Right hindlimb (tissue), 1 donor: Measurements from ENCODE around the gene TBC1D14.

ENCODE experiments used
- DNase-seq: peaks from one replicate; pipeline ENCODE4 v3.0.0-alpha.2; 2018

Gene TBC1D14

DNA sequence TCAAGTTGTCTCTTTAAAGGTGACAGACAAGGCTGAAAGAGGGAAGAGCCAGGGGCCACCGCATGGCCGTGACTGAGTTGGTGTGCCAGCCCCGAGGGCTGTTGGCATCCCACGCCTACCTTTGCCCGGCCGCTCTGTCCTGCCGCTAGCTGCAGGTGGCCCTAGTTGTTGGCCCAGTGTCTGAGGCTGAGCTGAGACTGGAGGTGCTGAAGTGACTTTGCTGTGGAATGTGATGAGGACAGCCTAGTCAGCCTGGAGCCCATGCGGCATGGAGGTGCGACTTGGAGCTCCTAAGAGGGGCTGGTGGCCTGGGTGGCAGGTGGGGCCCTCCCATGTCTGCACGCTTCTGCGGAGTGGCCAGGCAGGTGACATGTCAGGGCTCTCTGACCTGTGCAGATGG, 140.1 kb downstream of the TBC1D14 start:
- no peak for DNase-seq

DNA sequence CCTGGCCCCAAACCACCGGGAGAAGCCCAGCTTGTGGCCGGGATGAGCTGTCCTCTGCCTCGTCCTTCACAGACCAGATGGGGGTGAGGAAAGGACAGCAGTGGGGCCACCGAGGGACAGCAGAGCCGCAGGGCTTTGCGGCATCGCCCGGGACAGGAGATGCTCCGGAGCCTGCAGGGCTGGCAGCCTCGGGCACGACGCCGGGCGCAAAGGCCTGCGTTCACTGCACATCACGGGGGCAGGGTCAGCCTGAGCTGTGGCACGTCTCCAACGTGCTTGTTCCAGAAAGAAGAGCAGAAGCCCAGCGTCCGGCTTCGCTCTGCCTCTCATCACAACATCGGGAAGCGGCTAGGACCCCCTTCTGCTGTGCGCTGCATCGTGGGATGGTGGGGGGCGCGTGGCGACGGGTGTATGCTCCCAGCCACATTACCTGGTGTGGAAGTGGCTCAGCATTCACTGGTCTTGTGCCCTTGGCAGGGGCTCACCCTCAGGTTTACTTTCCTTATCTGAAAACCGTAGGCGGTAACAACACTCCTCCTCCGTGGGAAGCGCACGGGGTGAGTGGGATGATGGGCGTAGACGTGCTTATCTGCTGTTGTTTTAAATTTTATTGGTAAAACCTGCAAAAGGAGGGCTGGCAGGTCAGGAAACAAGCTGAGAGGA, 141.0 kb downstream of the TBC1D14 start:
- no peak for DNase-seq

DNA sequence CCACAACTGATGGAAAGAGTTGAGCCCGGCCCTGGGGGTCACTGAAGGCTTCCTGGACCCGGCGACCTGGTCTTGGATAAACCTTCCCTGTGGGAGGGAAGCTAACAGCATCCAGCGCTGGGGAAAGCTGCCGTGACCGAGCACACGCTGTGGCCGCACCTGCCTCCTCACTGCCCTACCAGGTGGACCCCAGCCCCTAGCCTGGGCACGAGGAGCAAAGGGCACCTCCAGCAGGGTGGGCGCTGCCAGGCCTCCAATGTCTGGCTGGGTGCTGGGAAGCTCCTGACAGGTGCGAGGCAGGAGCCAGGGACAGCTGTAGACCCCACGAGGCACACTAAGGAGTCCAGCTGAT, 141.5 kb downstream of the TBC1D14 start:
- DNase-seq, result no peak

DNA sequence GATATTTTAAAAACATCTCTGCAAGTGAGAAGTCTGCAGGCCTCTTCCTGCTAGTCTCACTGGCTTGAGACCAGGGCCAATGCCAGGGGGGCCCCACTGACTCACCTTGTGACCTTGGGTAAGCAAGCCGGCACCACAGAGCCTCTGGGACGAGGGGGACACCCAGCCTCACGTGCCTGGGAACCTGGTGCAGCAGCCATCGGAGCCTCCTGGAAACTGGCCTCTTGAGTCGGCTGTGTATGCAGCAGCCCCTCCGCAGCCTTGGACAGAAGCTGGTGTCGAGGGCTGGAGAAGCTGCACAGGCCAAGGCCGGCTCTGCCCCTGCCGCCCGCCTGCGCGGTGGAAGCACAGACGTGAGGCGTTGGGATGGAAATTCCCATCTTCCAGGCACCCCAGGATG, 142.3 kb downstream of the TBC1D14 start:
- no peak for DNase-seq

DNA sequence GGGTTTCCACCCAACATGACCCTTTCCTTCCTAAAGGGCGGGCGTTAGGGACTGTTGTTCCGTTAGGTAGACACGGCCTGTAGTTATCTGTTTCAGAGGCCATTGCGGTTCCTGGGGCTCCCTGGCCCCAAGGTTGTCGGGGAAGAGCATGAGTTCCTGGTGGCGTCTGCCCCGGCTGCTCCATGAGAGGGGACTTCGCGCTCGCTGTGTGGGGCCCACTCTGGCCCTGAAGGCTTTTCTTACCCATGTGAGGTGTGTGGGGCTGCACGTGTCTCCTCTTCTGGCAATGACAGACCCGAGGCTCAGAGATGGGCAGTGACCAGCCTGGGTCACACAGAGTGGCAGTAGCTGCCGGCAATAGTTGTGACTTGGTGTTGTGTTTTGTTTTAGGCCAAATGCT, 142.7 kb downstream of the TBC1D14 start:
- DNase-seq, result no peak

DNA sequence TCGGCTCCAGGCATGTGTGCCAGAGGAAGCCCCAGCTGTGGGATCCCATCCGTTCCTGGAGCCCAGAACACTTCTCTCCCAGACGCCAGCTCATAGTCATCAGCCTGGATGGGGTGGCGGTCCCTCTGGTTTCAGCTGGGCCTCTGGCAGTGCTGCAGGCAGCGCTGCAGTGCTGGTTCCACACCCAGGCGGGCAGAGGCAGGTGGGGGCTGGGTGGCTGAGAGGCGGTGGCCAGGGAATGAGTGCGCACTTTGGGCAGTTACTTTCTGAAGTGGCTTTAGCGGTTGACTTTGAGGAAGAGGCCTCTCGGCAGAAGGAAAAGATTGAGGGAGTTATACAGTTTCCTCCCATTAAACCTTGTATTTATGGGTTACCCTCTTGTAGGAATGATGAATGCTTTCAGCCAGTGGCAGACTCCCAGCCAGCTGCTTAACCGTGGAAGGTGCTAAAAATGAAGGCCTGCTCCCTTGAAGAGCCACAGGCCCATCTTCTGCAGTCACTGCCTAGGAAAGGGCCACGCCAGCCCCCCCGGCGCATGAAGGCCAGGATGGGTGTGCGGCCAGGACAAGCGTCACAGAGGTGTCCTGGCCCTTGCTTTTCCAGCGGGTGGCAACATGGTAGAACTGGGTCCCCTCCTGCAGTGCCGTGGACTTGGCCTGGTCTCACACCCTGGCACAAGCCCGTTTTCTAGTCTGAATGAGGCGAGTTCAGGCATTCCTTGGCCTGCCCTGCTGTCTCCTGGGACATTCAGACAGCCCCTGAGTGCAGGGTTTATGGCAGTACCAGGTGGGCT, 143.5 kb downstream of the TBC1D14 start:
- DNase-seq, result peak; percentile 69

DNA sequence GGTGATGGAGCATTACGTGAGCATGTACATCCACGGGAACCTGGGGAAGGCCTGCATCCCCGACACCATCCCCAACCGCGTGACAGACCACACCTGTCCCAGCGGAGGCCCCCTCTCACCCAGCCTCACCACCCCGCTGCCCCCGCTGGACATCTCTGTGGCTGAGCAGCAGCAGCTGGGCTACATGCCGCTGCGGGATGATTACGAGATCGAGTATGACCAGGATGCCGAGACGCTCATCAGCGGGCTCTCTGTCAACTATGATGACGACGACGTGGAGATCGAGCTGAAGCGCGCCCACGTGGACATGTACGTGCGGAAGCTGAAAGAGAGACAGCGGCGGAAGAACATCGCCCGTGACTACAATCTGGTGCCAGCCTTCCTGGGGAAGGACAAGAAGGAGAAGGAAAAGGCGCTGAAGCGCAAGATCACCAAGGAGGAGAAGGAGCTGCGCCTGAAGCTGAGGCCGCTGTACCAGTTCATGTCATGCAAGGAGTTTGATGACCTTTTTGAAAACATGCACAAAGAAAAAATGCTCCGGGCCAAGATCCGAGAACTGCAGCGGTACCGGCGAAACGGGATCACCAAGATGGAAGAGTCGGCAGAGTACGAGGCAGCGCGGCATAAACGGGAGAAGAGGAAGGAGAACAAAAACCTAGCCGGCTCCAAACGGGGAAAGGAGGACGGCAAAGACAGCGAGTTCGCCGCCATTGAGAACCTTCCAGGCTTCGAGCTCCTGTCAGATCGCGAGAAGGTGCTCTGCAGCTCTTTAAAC, 144.7 kb downstream of the TBC1D14 start:
- DNase-seq, result no peak

DNA sequence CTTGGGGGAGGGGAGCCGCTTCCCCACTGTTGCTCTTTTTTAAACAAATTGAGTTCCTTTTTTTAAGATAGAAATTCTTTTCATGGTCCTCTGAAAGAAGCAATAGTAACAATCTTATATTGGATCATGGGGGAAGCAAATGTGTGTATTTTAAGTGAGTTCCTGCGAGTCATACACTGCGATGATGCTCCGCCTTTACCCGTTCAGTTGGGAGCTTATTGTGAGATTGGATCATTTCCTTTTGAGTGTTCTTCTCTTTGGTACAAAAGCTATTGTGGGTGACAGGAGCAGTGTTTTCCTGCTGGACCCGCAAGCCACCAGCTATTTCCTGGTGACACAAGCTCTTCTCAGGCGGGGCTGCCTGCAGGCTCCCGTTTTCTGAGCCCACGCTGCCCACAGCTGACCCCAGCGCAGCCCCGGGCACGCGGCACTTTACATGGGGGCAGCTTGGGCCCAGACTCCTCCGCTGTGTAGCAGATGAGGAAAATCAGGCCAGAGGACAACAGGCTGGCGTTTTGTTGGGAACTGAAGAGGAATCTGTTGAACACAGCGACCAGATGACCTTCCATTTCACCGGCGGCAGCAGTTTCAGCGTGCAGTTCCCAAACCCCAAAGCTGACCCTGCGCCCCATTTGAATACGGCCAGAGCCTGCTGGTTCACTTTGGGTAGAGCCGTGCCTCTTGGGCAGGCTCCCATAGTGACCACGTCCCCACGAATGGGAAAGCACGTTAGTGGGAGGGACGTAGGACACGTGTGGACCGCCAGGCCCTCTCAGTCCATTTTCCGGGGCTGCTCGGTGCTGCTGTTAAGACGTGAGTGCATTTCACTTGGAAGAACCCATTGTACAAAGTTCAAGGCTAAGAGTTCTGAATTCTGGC, 145.7 kb downstream of the TBC1D14 start:
- peak; percentile 9 for DNase-seq

DNA sequence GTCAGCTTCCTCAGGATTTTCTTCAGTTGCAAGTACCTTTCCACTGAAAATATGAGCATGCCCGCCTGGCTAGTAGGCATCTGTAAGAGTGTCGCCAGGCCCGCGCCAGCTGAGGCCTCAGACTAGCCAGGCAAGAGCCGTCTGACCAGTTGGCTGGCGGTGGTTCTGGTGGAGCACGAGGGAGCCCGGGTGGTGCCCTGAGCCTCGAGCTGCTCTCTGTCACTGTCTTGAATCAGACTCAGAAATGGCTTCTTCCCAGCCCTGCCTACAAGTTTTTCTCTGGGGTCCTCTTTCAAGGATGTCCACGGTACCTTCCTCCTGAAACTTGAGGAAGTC, 146.3 kb downstream of the TBC1D14 start:
- peak; percentile 6 for DNase-seq

DNA sequence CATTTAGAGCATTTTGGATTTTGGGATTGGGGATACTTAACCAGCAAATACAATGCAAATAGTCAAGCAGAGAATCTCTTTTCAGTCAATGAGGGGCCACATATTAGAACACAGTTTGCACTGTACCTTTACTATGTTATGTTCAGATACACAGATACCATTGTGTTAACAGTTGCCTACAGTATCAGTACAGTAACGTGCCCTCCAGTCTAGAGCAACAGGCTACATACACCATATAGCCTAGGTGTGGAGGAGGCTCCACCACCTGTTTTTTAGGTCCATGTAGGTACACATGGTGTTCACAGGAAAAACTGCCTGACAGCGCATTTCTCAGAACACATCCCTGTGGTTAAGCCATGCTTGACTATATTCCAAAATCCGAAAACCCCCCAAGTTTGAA, 149.2 kb downstream of the TBC1D14 start:
- DNase-seq, result no peak

DNA sequence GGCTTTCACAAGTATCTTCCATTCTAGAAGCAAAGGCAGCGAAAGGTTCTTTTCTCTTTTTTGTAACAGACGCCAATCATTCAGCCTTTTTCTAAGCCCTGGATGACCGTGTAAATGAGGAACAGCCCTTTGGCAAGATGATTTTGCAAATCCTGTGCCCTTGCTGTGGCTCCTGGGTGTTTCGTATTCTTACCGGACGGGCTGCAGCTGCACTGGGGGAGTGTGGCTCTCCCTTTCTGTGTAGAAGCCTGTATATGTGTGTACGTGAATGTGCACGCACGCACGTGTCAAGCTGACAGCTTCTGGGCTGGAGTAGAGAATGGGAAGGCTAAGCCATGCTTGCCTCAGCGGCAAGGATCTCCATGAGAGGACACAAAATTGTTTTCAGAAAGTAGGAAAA, 150.0 kb downstream of the TBC1D14 start:
- DNase-seq, result no peak

DNA sequence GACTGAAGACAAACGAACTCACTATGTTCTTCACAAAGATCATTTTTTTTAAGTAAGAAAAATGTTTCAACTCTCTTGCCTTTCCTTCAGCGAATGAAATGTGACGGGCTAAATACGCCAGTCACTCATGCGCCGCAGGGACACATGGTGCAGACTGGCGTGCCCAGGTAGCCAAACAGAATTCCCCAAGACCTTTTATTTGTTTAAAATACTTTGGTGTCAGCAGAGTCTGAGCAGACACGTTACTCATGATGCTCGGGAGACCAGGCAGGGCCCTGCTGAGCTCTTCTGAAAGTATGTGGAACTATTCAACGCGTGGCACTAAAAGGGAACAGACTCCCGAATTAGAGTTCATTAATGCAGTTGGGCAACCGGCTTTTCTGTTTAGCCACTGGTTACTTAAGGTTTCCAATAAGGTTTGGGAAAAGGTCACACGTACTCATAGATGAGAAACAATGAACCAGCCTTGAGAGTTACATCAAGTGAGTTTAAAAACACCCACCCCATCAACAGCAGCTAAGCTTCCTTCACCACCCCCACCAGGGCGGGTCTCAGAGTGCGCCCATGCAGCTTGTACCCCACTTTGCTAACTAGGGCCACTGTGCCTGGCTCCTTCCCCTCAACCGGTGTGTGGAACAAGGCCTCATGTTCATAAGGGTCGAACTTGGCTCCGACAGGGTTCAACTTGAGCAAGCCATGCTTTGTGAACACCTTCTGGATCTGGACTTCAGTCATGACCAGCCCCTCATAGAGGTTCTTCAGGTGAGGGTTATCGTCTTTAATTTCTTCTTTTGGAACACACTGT, 150.9 kb downstream of the TBC1D14 start:
- peak; percentile 9 for DNase-seq

DNA sequence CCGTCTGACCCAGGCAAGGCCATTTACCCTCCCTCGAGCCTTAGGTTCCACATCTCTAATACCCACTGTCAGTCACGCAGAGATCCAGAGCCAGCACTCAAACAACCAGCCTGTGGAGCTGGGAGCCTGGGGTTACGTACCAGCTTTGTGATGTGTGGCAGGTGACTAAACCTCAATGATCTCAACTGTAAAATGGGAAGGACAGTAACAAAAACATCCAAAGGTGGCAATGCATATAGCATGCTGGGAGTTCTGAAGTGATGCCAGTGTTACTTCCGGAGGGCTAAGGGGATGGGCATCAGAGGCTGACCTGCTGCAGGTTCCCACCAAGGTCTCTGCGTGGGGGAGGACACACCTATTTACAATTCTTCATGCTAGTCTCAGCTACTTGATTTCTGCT, 152.2 kb downstream of the TBC1D14 start:
- no peak for DNase-seq

DNA sequence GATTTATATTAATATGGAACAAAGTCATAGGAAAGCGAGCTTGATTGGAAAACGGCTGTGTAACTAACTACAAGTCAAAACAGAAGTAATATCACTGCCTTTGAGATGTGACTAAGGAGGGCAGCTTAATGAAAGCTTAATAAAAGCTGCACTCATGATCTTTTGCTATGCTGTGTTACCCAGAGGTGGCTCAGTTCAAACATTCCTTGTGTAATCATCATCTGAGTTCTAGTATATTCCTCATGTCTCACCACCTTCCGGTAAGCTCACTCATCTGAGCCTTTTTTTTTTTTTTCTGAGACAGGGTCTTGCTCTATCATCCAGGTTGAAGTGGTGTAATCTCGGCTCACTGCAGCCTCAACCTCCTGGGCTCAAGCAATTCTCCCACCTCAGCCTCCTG, 153.2 kb downstream of the TBC1D14 start:
- DNase-seq, result no peak

DNA sequence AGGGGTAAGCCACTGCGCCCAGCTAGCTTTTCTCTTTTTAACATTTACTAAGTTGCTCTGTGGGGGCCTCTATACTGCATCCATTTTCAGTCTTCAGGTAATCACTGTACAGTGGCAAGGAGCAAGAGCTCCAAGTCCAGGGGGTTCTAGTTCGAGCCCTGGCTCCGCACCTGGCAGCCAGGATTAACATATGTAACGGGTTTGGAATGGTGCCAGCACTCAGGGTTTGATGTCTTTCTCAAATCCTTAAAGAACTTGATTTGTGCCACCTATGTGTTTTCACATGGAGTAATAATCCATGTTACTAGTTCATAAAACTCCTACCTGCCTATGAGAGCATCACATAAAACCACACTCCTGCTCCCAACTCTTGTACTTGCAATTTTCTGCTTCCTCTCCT, 153.7 kb downstream of the TBC1D14 start:
- no peak for DNase-seq

DNA sequence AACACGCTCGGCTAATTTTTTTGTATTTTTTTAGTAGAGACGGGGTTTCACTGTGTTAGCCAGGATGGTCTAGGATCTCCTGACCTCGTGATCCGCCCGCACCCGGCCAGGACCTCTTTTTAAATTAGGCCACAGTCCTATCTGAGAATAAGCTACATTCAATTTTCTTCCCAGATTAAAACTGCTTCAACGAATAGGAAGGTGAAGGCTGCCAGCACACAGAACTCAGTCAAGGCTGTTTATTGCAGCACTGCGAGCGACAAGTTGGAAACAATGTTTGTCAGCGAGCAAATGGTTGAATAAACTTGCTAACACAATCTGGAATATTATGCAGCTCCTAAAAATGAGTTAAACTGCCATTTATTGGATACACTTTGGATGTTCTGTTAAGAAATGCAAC, 156.4 kb downstream of the TBC1D14 start:
- DNase-seq, result no peak

DNA sequence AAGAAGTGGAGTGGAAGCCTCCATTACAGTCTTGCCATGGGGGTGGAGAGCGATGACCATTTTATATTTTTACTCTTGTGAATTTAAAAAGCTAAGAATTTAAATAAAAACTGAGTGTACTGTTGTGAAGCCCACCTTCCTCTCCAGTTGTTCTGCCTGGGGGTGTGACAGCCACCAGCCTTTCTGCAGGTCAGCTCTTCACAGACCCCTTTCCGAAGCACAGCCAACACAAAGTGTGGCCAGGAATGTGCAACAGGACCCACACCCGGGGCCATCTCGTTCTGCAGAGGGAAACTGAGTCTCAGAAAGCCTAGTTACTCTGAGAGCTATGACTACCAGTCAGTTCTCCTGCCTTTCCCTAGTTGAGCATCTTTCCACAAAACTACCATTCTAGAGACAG, 156.9 kb downstream of the TBC1D14 start:
- DNase-seq, result no peak

DNA sequence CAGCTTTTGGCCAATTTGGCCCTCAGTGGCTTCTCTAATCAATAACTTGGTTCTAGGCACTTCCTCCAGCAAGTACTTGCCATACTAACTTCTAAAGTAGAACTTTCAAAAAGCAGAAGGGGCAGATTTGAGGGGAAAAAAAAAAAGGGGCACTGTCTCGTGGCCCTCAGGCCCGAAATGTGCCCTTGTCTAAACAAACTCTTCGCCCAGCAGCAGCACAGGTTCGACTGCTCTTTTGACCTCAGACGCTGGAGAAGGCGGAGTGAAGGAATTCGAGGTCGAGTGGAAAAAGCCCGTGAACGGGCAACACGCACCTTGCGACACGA, 157.5 kb downstream of the TBC1D14 start:
- DNase-seq, result no peak

DNA sequence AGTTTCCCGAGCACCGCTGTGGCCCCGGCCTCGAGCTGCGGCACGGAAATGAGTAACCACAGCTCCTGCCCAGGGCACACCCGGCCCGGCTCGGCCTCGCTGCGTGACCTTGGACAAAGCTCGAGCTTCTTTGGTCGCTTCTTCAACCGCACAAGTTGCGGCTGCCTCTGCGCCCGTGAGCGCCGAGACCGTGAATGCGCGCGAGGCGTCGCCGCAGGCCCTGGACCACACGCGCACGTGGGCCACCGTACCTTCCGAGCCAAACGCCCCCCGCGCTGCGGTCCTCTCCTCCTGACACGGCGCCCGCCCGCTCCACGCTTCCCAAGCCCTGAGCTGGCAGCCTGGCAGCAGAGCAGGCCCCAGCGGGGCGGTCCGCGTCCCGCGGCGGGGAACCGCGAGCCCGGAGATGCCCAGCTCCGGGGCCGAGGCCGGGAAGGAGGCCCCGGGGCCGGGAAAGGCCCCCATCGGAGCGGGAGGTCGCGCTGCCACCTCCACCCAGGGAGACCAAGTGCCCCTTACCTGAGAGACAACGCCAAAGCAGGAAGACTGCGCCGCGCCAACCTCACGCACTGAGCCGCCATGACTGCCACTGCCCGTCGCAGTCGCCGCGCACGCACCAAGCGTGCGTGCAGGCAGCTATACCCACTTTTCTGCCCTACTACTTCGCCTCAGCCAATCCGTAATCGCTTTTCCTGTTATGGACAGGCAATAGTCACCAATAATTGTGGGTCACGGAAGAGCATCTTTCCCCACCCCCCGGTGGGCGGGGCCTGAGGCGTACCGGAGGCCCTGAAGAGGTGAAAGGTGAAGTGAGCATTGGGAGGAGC, 158.0 kb downstream of the TBC1D14 start, which contains the start of gene GRPEL1:
Gene GRPEL1 (minus strand): TSS at position 613 of the 827 bp plus-strand sequence. CDS start 32 bp downstream, at position 581.
- peak; percentile 100 for DNase-seq

DNA sequence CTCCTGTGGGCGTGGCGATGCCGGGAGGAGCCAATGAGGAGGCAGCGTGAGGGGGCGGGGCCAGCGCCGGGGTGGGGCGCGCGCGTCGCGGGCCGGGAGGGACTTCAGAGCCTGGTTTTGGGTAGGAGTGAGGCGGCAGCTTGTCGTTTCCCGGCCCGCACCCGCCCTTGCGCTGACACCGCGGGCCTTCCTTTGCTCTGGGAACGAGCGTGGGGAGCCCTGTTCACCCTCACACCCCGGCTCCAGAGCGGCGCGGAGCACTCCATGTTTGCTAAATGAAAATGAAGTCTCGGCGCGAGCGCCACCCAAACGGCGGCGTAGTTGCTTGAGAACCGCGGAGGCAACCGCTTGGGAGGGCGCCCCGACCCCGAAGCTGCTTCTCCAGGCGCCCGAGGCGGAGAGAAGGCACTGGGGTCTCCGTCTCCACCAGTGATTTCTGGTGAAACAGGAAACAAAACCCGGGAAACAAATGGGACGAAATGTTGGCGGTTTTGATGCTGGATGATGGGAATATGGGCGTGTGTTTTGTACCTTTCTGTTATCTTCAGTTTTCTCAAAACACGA, 158.7 kb downstream of the TBC1D14 start:
- no peak for DNase-seq

DNA sequence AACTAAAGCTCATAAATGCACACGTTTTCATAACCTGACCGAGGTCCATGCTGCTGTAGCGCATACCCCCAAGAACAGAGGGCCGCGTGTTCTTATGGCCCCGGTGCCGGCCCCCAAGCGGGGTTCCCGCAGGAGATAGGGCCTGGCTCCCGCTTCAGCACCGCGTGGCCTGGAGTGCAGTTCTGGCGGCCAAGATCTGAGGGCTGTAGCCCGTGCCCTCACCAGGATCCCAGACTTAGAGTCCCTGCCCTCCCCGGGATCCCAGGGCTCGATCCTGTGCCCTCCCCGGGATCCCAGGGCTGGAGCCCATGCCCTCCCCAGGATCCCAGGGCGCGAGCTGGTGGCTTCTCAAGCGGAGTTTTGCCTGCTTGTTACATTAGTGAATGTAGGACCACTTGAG, 159.3 kb downstream of the TBC1D14 start:
- DNase-seq, result no peak
